GM12878 (cell line): ENCODE results near the gene RHOT1. TPM values are rescaled to one million over a fixed set of nuclear protein-coding genes. Genes with fewer than 3 reads are reported as not detected.

Source experiments
- ATAC-seq: fragments of 200-7000 bp; cut with Tn5 transposase; 3 replicates; pipeline ENCODE4 v1.9.1; 2020; ENCODE audit warnings: mild to moderate bottlenecking, moderate library complexity
- BruUV-seq: library from RNA; stranded (reverse); fragments of 400-500 nt; replicated peaks from 2 replicates; lab custom pipeline; 2021; lab: Mats Ljungman, UMichigan
- CTCF ChIA-PET: fragments of 300-600 bp; sonication (Branson Sonifier 250); formaldehyde crosslinking; extraction: SDS; loops from one replicate; lab custom pipeline; 2021; ENCODE audit warnings: inconsistent platforms; lab: Yijun Ruan, JAX
- POLR2A ChIA-PET: fragments of 350-600 bp; formaldehyde crosslinking; extraction: SDS; loops from one replicate; lab custom pipeline; 2021; ENCODE audit warnings: inconsistent platforms; lab: Charles Lee
- RAD21 ChIA-PET: fragments of 300-600 bp; sonication (Branson Sonifier 250); formaldehyde crosslinking; loops from one replicate; lab custom pipeline; 2023; ENCODE audit warnings: antibody characterized with exemption; ENCODE audit not compliant: unreplicated experiment; lab: Charles Lee
- SMC1A ChIA-PET: fragments of 300-600 bp; sonication (Branson Sonifier 250); formaldehyde crosslinking; loops from one replicate; lab custom pipeline; 2023; ENCODE audit not compliant: unreplicated experiment, uncharacterized antibody; lab: Charles Lee
- DNase-seq: peaks from one replicate; pipeline ENCODE4 v3.0.0-alpha.2; 2011; ENCODE audit warnings: low read depth, low spot score
- FAIRE-seq: peaks from 3 replicates; lab custom pipeline; 2011; peaks lifted over from hg19 to GRCh38; lab: Jason Lieb, UNC
- H2AFZ ChIP-seq: 2 replicates; pipeline ENCODE4 v1.6.0; 2011; ENCODE audit warnings: low read depth, low read length, control low read depth; ENCODE audit not compliant: control insufficient read depth
- H3K27ac ChIP-seq: 2 replicates; pipeline ENCODE4 v1.5.1; 2011; ENCODE audit warnings: control low read depth; ENCODE audit not compliant: control insufficient read depth, insufficient read depth
- H3K27me3 ChIP-seq, 2 experiments: replicated peaks in 1 of 2; 2 replicates each; pipeline versions ENCODE4 v1.6.0 to v1.6.1; 2011; ENCODE audit warnings: low read length in 1 of 2; ENCODE audit not compliant: control insufficient read depth in 2 of 2, insufficient read depth in 2 of 2
- H3K36me3 ChIP-seq, 2 experiments: 2 replicates each; pipeline ENCODE4 v1.5.1; 2011; ENCODE audit warnings: low read length in 1 of 2; ENCODE audit not compliant: control insufficient read depth in 2 of 2, insufficient read depth in 2 of 2
- H3K4me1 ChIP-seq: 2 replicates; pipeline ENCODE4 v1.6.1; 2011; ENCODE audit warnings: mild to moderate bottlenecking, low read length, moderate library complexity, mixed read lengths; ENCODE audit not compliant: control insufficient read depth, insufficient read depth
- H3K4me2 ChIP-seq: 2 replicates; pipeline ENCODE4 v1.6.0; 2011; ENCODE audit warnings: control low read depth; ENCODE audit not compliant: control insufficient read depth, insufficient read depth
- H3K4me3 ChIP-seq: fragments of 200-600 bp; sonication (generic); 2 replicates; pipeline ENCODE4 v1.5.1; 2016
- H3K79me2 ChIP-seq: 2 replicates; pipeline ENCODE4 v1.6.0; 2011; ENCODE audit warnings: low read length; ENCODE audit not compliant: control insufficient read depth, insufficient read depth
- H3K9ac ChIP-seq: 2 replicates; pipeline ENCODE4 v1.8.0; 2011; ENCODE audit warnings: low read length, control low read depth, mixed read lengths; ENCODE audit not compliant: control insufficient read depth, insufficient read depth
- H3K9me3 ChIP-seq: replicated peaks from 3 replicates; pipeline ENCODE4 v1.5.1; 2011; ENCODE audit warnings: mild to moderate bottlenecking, low read length; ENCODE audit not compliant: control insufficient read depth, insufficient read depth
- H4K20me1 ChIP-seq: 2 replicates; pipeline ENCODE4 v1.6.0; 2011; ENCODE audit not compliant: control insufficient read depth, insufficient read depth
- EGR1 ChIP-seq, 2 experiments: IDR thresholded peaks; 1 replicate in 1 of 2; 2 replicates in 1 of 2; pipeline ENCODE4 v1.6.1; 2011 to 2012; ENCODE audit warnings: low read depth in 2 of 2, low read length in 2 of 2, borderline replicate concordance in 1 of 2, mild to moderate bottlenecking in 1 of 2, moderate library complexity in 1 of 2
- POLR2AphosphoS2 ChIP-seq: IDR thresholded peaks from 2 replicates; pipeline ENCODE4 v1.6.1; 2011; ENCODE audit warnings: low read depth, mild to moderate bottlenecking, low read length, improper control_type of control experiment, moderate library complexity
- POLR2AphosphoS5 ChIP-seq: IDR thresholded peaks from 2 replicates; pipeline ENCODE4 v1.6.1; 2011; ENCODE audit warnings: mild to moderate bottlenecking, low read length, inconsistent platforms
- STAT1 ChIP-seq: fragments of 450-650 bp; conservative IDR thresholded peaks from 2 replicates; pipeline ENCODE4 v1.6.1; 2014; ENCODE audit warnings: antibody characterized with exemption, mild to moderate bottlenecking
- ZBTB4 ChIP-seq: fragments of 450-650 bp; formaldehyde crosslinking; IDR thresholded peaks from 2 replicates; pipeline ENCODE4 v1.4.0; 2022; ENCODE audit warnings: mild to moderate bottlenecking, moderate library complexity
- ZNF207 ChIP-seq: fragments of 450-650 bp; IDR thresholded peaks from 2 replicates; pipeline ENCODE4 v1.6.1; 2014; ENCODE audit warnings: antibody characterized with exemption, mild to moderate bottlenecking, borderline replicate concordance
- ZNF687 ChIP-seq: fragments of 450-650 bp; IDR thresholded peaks from 2 replicates; pipeline ENCODE4 v1.6.1; 2017; ENCODE audit warnings: mild to moderate bottlenecking, moderate library complexity
- WGBS: methylation state at CpG from one replicate; pipeline ENCODE4 v1.1.6; 2016; ENCODE audit warnings: low lambda C conversion rate; ENCODE audit not compliant: insufficient replicate concordance, insufficient coverage; ENCODE audit errors: missing lambda C conversion rate; 5-methylcytosine and 5-hydroxymethylcytosine counted together
- in situ Hi-C: fragments of 300-500 bp; cut with MboI; formaldehyde crosslinking; loops from 9 replicates; pipeline ENCODE4 v1.14.3; 2018; ENCODE audit warnings: mixed read lengths
- intact Hi-C: fragments of 100-400 bp; cut with micrococcal nuclease; formaldehyde crosslinking; loops from one replicate; pipeline ENCODE4 v1.14.2; 2022; ENCODE audit not compliant: unreplicated experiment
- polyA plus RNA-seq, 11 experiments: library from polyadenylated mRNA; depleted of rRNA in 4 of 11; unstranded in 6 of 11; stranded (reverse) in 5 of 11; fragments of >200 nt; fragmentation: Nextera tagmentation in 4 of 11; fragmentation: Illumina TruSeq in 1 of 11; extraction: Ambion mirVana in 4 of 11; extraction: Trizol in 1 of 11; gene quantifications; 1 replicate in 1 of 11; 2 replicates in 10 of 11; pipeline versions ENCODE4 v1.2.1 to v1.2.3, GENCODE V29; 2011 to 2016; ENCODE audit warnings: inconsistent platforms in 2 of 11, missing spikeins in 2 of 11, low read depth in 1 of 11
- total RNA-seq, 4 experiments: library from RNA; depleted of rRNA in 3 of 4; stranded (reverse); fragments of >200 nt in 3 of 4; fragmentation: Illumina TruSeq in 1 of 4; extraction: Trizol in 1 of 4; gene quantifications; 2 replicates each; pipeline versions ENCODE4 v1.2.1 to v1.2.3, GENCODE V29; 2013 to 2021

Gene RHOT1
- total and polyA plus RNA-seq, 10 of the 15 experiments (the other 5 are each of a cell fraction or from before 2014, with no cell fraction given), result 13.3 to 68.2 (median 22.8) TPM

GRCh38 chr17:32258383-32259140, 116.3 kb downstream of the RHOT1 start:
- Histone ChIP-seq H3K79me2 (no peaks in the 10 kb centered on the region), H3K4me1 (no peaks in the 10 kb centered on the region; the same call in 1 of the 2 replicates), H3K27me3 (peaks cover 2 to 3% of the 10 kb centered on the region in 2 experiments; a peak in 2 of 4 replicates), H3K9ac (no peak overlapping the region), H3K9me3 (no peaks in the 10 kb centered on the region), H4K20me1 (no peaks in the 10 kb centered on the region), H3K27ac (no peak overlapping the region), H2AFZ (no peak overlapping the region), H3K36me3 (no peaks in the 10 kb centered on the region), H3K4me2 (no peak overlapping the region), H3K4me3 (no peak overlapping the region)
- TF ChIP-seq EGR1 (IDR thresholded peaks at IDR 0.05; ENCODE audit: borderline replicate concordance in 1 of 2, low read depth in 2 of 2, low read length in 2 of 2) (no peak), POLR2AphosphoS5 (no peak), STAT1 (no peak), POLR2AphosphoS2 (no peak)
- CTCF ChIA-PET, result interaction anchor here (1.6 kb wide), 1 partner anchor 60 kb away, joined by 13 read pairs; no protein-coding TSS in a partner anchor
- no peak for DNase-seq
- intact Hi-C loops (no loop called here), in situ Hi-C loops (no loop called here)
- ATAC-seq, result no peak
- RAD21 ChIA-PET, result interaction anchor here (0.6 kb wide), 1 partner anchor 60 kb away, joined by 3 read pairs; no protein-coding TSS in a partner anchor
- no peak for FAIRE-seq
- POLR2A ChIA-PET, result interaction anchor here (0.6 kb wide), 1 partner anchor 38 kb away, joined by 5 read pairs; no protein-coding TSS in a partner anchor
- SMC1A ChIA-PET, result no interaction called here
- WGBS, result 46% methylated on average over 18 of the region's 18 CpGs
- BruUV-seq, result no TSS peak

- no peak overlapping the region for H3K4me3 ChIP-seq
- ATAC-seq (no peak), DNase-seq (no peak), FAIRE-seq (no peak)
- no peaks in the 10 kb centered on the region; the same call in 1 of the 2 replicates for H3K4me1 ChIP-seq
- intact Hi-C loops, result no loop called here
- ChIA-PET CTCF (interaction anchor here (0.6 to 0.9 kb wide), 3 partner anchors 13 to 51 kb away, joined by 3 to 5 read pairs (median 3); no protein-coding TSS in a partner anchor), POLR2A (no interaction called here), RAD21 (interaction anchor here (0.6 kb wide), 1 partner anchor 59 kb away, joined by 3 read pairs; no protein-coding TSS in a partner anchor), SMC1A (no interaction called here)
- H2AFZ ChIP-seq, result no peak overlapping the region
- H3K79me2 ChIP-seq, result no peaks in the 10 kb centered on the region
- H3K27me3 ChIP-seq, result peaks cover 4 to 13% of the 10 kb centered on the region in 2 experiments
- H3K4me2 ChIP-seq, result no peak overlapping the region
- in situ Hi-C loops, result no loop called here
- 70% methylated on average over 4 of the region's 4 CpGs for WGBS
- no peaks in the 10 kb centered on the region for H3K36me3 ChIP-seq
- no peak overlapping the region for H3K9ac ChIP-seq
- H3K27ac ChIP-seq, result no peak overlapping the region
- no peaks in the 10 kb centered on the region for H4K20me1 ChIP-seq
- no peaks in the 10 kb centered on the region for H3K9me3 ChIP-seq
- no TSS peak for BruUV-seq
- TF ChIP-seq ZNF207 (no peak), ZNF687 (no peak), ZBTB4 (CRISPR knock-in tag) (no peak)
Observed at GRCh38 chr17:32259586-32259985, 117.3 kb downstream of the RHOT1 start.
